HG02852 (cell line): Measurements from ENCODE around the gene HSPA6.
"Not testable (repeated sequence)": the region's sequence is repeated elsewhere in the genome, so short reads cannot be mapped to it uniquely, and the experiment has no call there.

ENCODE experiments used
- ATAC-seq: cut with Tn5 transposase; IDR thresholded peaks from one replicate; pipeline ENCODE4 v1.9.1; 2021; ENCODE audit warnings: mild to moderate bottlenecking, moderate library complexity; ENCODE audit not compliant: unreplicated experiment

HSPA6 gene

DNA sequence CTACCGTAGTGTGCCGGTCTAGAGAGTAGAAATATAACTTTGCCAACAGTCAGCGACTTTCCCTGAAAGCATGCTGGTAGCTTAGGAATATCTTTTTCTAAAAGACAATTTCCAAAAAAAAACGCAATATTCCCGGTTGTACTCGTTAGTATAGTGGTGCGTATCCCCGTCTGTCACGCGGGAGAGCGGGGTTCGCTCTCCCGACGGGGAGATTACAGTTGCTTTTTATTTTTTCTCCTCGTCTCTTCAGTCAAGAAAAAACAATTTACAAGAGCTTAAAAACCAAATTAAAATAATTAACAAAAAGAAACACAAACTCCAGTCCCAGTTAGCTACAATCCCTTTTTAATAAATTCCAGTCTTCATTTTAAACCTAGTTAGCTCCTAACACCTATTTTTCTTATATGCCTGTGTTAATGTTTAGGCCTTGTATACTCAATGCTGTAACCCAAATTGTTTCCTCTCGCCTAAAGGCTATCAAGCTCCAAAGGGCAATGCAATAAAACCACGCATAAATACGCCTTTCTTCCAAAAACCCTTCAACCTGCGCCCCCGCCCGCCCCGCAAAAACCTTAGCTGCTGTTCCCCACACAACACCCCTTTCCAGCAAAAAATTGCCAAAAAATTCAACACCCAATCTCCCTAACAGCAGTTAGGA lies 7.8 kb downstream of the HSPA6 start:
- no peak for ATAC-seq

DNA sequence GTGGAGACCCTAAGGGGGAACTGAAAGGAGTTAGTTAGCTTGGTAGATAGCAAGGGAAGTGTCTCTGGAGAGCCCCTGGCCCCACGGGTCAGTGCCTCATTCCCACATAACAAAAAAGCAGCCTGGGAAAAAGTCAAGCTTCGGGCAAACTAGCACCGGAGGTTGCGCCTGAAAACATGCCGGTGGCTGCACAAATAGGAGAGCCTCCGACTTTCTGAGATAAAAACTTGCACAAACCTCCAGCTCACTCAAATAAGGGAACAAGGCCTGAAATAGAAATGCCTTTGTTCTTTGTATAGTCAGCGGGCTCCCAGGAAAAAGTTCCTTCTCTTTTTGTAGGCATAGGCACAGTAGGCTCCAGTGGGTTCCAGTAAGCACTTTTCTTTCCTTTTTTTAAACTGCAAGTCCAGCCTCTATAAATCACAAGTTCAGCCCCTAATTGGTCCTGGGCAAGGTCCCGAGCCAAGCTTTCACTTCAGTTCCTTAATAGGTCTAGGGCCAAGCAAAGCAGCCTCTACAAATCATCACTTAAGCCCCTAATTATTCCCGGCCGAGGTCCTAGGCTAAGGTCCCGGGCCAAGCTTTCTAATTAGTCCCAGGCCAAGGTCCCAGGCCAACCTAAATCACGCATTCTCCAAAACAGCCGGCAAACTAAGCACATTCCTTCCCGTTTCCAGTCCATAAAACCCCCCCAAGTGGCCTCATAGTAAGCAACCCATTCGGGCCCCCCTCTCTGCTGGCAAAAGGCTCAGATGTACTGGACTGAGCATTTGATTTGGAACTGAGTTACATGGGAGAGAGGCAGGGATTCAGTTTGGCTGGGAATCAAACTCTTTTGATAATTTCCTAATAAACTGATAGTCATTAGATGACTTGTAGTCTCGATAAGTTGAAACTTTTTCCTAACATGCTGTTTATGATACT lies 8.6 kb downstream of the HSPA6 start:
- ATAC-seq, result not testable (repeated sequence)

DNA sequence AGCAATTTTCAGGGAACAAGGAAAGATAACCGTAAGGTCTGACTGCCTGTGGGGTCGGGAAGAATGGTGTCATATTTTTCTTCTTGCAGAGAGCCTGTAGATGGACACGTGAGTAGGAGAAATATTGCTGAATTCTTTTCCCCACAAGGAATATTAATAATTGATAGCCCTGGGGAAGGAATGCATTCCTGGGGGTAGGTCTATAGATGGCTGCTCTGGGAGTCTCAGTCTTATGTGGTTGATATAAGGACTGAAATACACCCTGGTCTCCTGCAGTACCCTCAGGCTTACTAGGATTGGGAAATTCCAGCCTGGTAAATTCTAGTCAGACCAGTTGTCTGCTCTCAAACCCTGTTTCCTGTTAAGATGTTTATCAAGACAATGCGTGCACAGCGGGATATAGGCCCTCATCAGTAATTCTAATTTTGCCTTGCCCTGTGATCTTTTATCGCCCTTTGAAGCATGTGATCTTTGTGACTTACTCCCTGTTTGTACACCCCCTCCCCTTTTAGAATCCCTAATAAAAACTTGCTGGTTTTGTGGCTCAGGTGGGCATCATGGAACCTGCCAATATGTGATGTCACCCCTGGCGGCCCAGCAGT lies 12.8 kb downstream of the HSPA6 start:
- ATAC-seq, result not testable (repeated sequence)

DNA sequence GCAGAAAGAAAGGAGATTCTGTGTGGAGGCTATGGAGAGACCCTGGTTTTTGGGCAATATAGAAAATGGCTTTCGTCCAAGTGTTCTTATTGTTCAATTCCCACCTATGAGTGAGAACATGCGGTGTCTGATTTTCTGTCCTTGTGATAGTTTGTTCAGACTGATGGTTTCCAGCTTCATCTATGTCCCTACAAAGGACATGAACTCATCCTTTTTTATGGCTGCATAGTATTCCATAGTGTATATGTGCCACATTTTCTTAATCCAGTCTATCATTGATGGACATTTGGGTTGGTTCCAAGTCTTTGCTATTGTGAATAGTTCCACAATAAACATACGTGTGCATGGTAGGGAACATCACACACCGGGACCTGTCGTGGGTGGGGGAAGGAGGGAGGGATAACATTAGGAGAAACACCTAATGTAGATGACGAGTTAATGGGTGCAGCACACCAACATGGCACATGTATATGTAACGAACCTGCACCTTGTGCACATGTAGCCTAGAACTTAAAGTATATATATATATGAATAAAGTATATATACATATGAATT lies 14.7 kb downstream of the HSPA6 start:
- ATAC-seq, result not testable (repeated sequence)

DNA sequence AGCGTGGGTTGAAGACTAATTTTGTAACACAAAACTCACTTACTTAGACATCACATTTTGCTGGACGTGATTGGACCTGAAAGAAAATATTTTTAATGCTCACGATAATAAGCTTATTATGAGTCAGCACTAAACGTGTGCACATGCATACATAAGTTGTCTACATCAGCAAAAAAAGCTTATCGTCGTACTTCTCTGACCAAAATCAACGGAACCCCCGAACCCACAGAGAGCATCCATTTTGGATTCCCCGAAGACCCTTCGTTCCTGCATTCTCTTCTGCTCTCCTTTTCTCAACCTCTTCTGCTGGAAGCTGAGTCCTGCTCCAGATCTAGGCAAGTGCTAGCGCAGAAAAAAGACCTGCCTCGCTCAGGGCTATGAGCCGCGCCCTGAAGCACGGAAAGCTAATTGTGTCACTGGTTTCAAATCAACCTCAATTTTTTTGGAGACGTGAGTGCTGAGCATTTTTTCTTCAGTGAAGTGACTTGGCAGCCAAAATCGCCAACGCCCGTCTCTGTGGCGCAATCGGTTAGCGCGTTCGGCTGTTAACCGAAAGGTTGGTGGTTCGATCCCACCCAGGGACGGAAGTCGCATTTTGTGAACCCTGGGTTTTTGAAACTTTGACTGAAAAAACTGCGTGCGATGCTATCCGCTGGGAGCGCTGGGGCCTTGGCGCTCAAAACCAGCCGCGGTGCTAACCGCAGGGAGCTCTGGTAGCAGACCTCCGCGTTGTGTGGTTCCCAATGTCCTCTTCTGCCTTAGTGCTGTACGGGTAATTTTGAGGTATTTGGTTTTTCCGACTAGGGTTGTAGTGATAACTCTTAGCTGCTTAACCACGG lies 15.6 kb downstream of the HSPA6 start:
- ATAC-seq, result peak; percentile 60

DNA sequence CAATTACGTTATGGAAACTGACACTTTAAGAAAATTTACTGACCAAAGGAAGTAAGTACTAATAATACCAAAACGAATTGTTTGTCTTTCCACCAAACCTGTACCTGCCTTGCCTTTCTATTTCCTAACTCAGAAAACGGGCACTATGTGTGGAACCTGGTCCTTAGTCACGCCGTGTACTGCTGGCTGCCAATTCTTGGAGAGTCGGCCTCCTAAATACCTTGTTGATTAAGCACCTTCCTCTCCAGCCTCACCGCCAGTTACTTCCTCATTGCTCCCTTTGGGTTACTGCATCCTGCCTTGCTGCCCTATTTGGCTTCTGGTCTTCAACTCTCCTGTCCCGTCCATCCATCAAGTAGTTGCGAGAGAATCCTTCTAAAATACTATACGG lies 16.2 kb downstream of the HSPA6 start:
- not testable (repeated sequence) for ATAC-seq

DNA sequence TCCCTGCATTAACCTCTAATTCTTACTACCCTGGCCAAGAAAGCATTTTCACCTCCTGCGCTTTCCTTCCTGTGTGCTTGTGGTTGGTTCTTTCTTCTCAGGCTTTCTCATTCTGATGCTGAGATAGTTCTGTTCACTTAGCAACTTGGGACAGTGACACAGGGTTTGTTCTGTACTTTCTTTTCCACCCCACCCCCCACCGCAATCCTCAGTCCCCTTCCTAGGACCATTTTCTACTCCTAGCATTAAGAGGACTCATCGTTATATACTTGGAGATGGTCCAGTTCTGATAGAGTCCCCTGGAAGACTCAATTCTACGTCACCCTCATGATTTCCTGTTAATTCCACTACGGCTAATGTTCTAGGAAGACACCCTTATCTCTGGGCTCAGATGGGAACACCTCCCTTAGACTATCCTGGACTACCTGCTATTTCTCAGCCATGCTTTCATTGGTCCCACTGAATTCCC lies 17.8 kb downstream of the HSPA6 start:
- ATAC-seq, result peak; percentile 58

DNA sequence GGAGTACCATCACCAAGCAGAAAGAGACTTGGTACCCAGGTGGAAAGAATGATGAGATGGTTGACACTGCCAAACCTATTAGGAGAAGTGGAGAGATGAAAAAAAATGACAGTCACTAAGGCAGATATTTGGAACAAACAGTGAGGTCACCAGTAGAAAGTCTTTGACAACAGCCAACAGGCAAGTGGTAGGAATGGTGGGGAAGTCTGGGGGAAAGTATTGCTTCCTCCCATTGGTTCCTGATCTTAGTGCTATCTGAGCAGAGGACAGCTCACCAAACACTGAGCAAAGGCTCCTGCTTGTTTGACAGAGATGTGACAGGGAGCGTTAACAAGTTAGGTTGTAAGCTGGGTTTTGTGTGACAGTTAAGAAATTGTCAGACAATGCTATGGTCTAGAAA lies 18.8 kb downstream of the HSPA6 start:
- not testable (repeated sequence) for ATAC-seq

DNA sequence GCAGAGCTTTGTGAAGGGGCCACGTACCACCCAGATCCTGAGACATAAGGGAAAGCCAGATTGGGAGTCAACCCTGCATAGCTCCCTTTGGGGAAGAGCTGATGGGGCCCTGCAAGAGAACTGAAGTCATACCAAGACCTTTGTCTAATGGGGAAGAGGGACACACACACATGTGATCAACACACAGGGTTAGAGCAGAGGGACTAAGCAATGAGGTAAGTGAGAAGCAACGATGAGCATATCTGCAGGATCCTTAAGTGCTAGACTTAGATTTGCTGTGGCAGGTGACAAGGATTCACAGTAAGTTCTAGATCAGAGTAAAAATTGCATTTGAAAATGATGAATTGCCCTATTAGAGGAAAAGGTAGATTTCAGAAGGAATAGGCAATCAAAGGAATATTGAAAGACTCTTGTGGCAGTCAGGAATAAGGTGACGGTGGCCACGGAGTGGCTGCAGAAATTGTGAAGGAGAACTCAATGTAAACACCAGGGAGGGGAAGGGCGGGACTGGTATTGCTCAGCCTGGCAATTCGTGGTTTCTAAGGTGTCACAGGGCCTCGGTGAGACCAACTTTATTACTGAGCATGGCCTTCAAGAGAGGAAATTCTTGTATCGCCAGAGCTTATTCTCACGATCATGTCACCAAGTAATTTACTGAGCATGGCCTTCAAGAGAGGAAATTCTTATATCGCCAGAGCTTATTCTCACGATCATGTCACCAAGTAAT lies 20.8 kb downstream of the HSPA6 start:
- not testable (repeated sequence) for ATAC-seq

DNA sequence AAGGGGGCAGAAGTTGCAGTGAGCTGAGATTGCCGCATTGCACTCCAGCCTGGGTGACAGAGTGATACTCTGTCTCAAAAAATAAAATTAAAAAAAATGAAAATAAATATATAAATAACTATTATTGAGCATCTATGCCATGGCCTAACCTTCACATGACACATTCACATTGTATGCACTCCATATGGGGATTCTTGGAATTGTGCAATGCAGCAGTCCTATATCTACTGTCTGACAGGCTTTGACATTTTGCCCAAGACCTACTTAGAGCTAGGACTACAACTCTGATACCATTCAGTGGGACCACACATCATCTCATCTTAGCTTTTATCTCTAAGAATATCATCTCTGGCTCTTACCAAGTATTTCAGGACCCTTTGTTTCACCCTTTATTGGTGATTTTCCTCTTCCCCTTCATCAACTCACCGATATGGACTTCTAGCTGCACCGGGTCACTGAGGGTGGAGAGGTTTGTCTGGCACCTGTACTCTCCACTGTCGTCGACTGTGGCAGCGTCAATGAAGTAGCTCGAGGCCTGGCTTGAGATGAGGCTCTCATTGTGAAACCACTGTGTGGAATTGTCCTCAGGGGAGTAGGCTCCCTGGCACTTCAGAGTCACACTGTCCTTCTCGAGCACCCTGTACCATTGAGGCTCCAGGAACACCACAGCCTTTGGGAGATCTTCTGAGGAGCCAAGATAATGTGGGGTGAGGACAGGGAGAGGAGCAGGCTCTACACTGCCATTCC lies 23.8 kb downstream of the HSPA6 start:
- not testable (repeated sequence) for ATAC-seq

DNA sequence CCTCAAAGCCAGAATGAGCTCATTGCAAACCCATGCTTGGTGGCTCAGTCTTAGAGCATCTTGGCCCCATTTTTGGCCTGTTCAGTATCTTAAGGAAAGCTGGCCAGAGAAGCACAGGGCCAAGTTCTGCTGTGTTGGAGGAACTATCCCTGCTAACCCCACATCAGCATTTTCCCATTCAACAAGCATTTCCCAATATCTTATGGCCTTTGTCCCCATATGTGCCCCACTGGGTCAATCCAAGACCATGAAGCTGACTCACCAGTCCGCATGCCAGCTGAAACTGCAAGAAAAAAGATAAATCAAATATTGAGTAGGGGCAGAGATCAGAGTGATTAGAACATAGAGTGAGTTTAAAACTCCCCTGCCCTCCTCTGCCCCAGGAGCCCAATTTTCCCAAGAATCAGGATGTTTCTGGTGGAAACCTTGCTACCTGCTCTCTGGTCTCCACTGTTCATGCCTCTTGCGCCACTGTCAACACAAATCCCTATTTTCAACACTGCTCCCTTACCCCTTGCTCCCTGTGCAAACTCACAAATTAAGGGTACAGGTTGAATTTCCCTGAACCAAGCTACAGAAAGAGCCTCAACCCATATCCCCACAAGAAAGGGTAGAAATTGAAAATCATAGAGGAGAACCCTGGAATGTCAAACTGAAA lies 24.5 kb downstream of the HSPA6 start:
- not testable (repeated sequence) for ATAC-seq

DNA sequence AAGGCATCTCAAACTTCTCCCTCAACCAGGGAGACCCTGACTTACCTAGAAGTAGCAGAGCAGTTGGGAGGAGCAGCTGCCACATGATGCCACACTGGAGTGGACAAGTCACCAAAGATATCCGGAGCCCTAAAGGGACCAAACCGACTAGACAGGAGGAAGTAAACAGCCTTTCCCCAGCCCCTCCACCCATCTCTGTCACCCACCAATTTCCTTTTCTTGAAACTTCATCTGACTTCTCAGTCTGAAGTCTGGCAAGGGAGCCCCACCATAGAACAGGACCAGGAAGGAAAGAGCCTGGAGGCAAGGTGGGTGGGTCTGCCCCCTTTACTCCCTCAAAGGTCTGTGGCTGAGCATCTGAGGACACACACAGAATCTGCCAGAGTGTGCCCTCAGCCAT lies 25.3 kb downstream of the HSPA6 start, which contains the start of gene FCGR3A:
Gene FCGR3A (minus strand): TSS at position 167 of the 400 bp plus-strand sequence. CDS start 82 bp downstream, at position 85.
- no peak for ATAC-seq

DNA sequence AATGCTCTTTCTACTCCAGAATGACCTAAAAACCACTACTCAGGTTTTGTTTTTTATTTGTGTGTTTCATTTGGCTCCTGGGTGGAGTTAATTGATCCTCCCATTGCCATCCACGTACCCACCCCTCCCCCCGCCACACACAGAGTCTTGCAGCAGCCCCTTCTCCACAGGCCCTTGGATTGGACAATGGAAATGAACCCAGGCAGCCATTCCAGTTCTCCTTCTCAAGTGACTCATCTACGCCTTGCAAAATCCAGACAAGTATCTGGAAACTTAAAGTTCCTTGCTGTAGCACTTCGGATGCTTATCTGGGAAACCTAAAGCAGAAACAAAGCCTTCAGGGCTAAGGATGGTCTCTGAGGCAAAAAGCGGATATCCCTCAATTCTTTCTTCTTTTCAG lies 26.6 kb downstream of the HSPA6 start:
- ATAC-seq, result not testable (repeated sequence)

DNA sequence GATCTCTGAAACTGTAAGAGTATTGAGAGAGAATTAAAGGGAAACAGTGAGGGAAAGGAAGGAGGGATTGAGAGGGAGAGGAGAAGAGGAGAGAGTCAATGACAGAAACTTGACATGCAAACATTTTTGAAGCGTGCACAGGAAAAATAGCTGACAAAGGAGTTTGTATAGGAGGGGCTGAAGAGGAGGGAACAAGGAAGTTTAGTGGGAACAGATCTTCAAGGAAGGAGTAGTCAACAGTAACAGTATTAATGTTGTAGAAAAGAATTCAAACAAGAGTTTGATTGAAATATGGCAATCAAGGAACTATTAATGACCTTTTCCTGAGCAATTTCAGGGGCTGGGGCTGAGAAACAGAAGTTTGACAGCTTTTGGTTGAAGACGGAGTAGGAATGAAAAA lies 29.3 kb downstream of the HSPA6 start:
- ATAC-seq, result not testable (repeated sequence)

DNA sequence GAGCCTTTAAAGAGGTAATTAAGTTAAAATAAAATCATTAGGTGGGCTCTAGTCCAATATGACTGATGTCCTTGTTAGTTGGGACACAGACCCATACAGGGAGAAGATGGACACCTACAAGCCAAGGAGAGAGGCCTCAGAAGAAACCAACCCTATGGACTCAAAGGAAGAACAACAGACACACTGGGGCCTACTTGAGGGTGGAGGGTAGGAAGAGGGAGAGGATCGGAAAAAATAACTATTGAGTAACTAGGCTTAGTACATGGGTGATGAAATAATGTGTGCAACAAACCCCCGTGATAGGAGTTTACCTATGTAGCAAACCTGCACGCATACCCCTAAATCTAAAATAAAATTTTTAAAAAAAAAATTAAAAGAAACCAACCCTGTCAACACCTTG lies 30.0 kb downstream of the HSPA6 start:
- not testable (repeated sequence) for ATAC-seq

DNA sequence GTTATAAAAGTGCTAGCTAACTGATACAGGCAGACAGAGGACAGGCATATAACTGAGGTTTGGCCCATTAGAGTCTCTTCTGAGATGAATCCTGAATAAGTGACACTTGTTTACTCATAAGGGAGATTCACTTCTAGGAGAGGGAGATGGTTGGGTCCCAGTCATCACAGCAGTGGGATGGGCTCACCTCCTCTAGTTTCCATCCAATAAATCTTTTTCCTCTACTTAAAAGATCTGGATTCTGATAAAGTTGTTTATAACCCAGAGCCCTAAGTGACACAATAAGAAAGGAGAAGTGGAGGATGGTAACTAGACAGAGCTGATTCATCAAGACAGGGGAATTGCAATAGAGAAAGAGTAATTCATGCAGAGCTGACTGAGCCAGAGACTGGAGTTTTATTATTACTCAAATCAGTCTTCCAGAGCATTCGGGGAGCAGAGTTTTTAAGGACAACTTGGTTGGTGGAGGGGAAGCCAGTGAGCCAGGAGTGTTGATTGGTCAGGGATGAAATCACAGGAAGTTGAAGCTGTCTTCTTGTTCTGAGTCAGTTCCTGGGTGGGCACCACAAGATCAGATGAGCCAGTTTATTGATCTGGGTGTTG lies 30.6 kb downstream of the HSPA6 start:
- not testable (repeated sequence) for ATAC-seq

DNA sequence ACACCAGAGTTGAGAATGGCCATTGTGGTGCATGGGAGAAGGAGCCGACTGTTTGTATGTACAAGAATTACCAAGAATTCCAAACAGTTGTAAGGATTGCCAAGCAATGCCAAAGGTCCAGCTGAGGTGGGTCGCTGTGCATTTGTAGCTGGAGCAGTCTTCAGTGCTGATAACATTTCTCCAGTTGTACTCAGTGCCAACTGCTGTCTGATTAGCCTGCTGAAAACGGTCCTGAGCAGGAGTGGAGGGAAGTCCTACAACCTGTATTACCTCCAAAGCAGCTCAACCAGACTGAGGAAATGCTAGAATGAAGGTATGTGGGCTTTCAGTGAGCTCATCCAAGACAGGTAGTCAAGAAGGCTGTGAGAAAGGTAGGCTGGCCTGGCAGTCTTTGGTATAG lies 31.8 kb downstream of the HSPA6 start:
- not testable (repeated sequence) for ATAC-seq

DNA sequence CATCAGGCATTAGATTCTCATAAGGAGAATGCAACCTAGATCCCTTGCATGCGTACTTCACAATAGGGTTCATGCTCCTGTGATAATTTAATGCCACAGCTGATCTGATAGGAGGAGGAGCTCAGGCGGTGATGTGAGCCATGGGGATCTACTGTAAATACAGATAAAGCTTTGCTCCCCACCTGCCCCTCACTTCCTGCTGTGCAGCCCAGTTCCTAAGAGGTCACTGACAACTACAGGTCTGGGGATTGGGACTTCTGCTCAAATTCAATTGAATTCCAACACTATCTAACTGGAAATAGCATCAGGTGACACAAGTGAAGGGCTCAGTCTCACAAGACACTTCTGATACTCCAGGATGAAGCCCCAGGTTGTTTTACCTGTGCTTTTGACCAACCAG lies 32.6 kb downstream of the HSPA6 start:
- ATAC-seq, result not testable (repeated sequence)
